ENCODE measurements around the gene LEF1. TPM values are rescaled to one million over a fixed set of nuclear protein-coding genes. Genes with fewer than 3 reads are reported as not detected.

Gene LEF1
- total RNA-seq, 1 donor from 2014 or later: 19.4 TPM

- no peak overlapping the region for H2AFZ ChIP-seq (replicated peaks)
- H3K9me3 ChIP-seq (ENCODE audit: low read depth): no peaks in the 10 kb centered on the region
- TF ChIP-seq CTCF (IDR thresholded peaks at IDR 0.05): no peak
- TF ChIP-seq EZH2phosphoT487 (IDR thresholded peaks at IDR 0.05): no peak
- no peak for TF ChIP-seq EZH2 (IDR thresholded peaks at IDR 0.05)
- Mint-ChIP-seq H3K9me3 (no peaks in the 10 kb centered on the region), H3K36me3 (peaks cover 40% of the 10 kb centered on the region), H3K27ac (no peak overlapping the region), H3K4me1 (peaks cover 11% of the 10 kb centered on the region), H3K4me3 (no peak overlapping the region), H3K27me3 (ENCODE audit: insufficient read depth, low read depth) (no peaks in the 10 kb centered on the region)
- H3K4me2 ChIP-seq: no peak overlapping the region
- no peaks in the 10 kb centered on the region for H3F3A ChIP-seq (ENCODE audit: low read depth)
- no peak overlapping the region for H3K4me3 ChIP-seq
- H3K4me1 ChIP-seq: peaks cover 7% of the 10 kb centered on the region
- no peaks in the 10 kb centered on the region for H3K36me3 ChIP-seq
- no peak overlapping the region for H3K9ac ChIP-seq
- H3K27ac ChIP-seq: no peak overlapping the region
- no peaks in the 10 kb centered on the region for H3K27me3 ChIP-seq
- H4K20me1 ChIP-seq (ENCODE audit: low read depth): no peaks in the 10 kb centered on the region
- no peaks in the 10 kb centered on the region for H3K79me2 ChIP-seq (ENCODE audit: low read depth)
- DNase-seq (ENCODE audit: low spot score): no peak
These were observed 98.0 kb downstream of the LEF1 start for GRCh38 chr4:108070775-108071174.

- H4K20me1 ChIP-seq (ENCODE audit: low read depth): no peaks in the 10 kb centered on the region
- peaks cover 10% of the 10 kb centered on the region for H3K4me1 Mint-ChIP-seq
These were observed 100.3 kb downstream of the LEF1 start for GRCh38 chr4:108068442-108068841.

GRCh38 chr4:108060686-108061321, 107.9 kb downstream of the LEF1 start:
- Histone ChIP-seq H3K4me1 (no peaks in the 10 kb centered on the region), H2AFZ (replicated peaks) (no peak overlapping the region), H3K27me3 (no peaks in the 10 kb centered on the region), H4K20me1 (ENCODE audit: low read depth) (no peaks in the 10 kb centered on the region), H3K4me2 (no peak overlapping the region), H3K4me3 (no peak overlapping the region), H3K36me3 (no peaks in the 10 kb centered on the region), H3K9me3 (ENCODE audit: low read depth) (no peaks in the 10 kb centered on the region), H3K9ac (no peak overlapping the region), H3K79me2 (ENCODE audit: low read depth) (no peaks in the 10 kb centered on the region), H3K27ac (no peak overlapping the region), H3F3A (ENCODE audit: low read depth) (no peaks in the 10 kb centered on the region)
- H3K9me3 Mint-ChIP-seq: no peaks in the 10 kb centered on the region
- H3K27me3 Mint-ChIP-seq (ENCODE audit: insufficient read depth, low read depth): peaks cover 3% of the 10 kb centered on the region
- no peak for TF ChIP-seq CTCF (IDR thresholded peaks at IDR 0.05)
- no peak for TF ChIP-seq EZH2phosphoT487 (IDR thresholded peaks at IDR 0.05)
- no peak for TF ChIP-seq EZH2 (IDR thresholded peaks at IDR 0.05)
- H3K4me1 Mint-ChIP-seq: peaks cover 6% of the 10 kb centered on the region
- H3K27ac Mint-ChIP-seq: no peak overlapping the region
- peaks cover 30% of the 10 kb centered on the region for H3K36me3 Mint-ChIP-seq
- DNase-seq (ENCODE audit: low spot score): no peak
- no peak overlapping the region for H3K4me3 Mint-ChIP-seq

More at GRCh38 chr4:108068442-108068841, 100.3 kb downstream of the LEF1 start:
- Histone ChIP-seq H3K9me3 (ENCODE audit: low read depth) (no peaks in the 10 kb centered on the region), H3K27ac (no peak overlapping the region), H3K4me2 (no peak overlapping the region), H3K79me2 (ENCODE audit: low read depth) (no peaks in the 10 kb centered on the region), H3K9ac (no peak overlapping the region), H3K36me3 (no peaks in the 10 kb centered on the region), H3K4me3 (no peak overlapping the region), H2AFZ (replicated peaks) (no peak overlapping the region), H3F3A (ENCODE audit: low read depth) (no peaks in the 10 kb centered on the region), H3K27me3 (no peaks in the 10 kb centered on the region), H3K4me1 (peaks cover 7% of the 10 kb centered on the region)
- Mint-ChIP-seq H3K36me3 (peaks cover 39% of the 10 kb centered on the region), H3K27me3 (ENCODE audit: insufficient read depth, low read depth) (peaks cover 3% of the 10 kb centered on the region), H3K9me3 (no peaks in the 10 kb centered on the region), H3K4me3 (no peak overlapping the region), H3K27ac (no peak overlapping the region)
- DNase-seq (ENCODE audit: low spot score): no peak
- TF ChIP-seq EZH2 (IDR thresholded peaks at IDR 0.05) (no peak), CTCF (IDR thresholded peaks at IDR 0.05) (no peak), EZH2phosphoT487 (IDR thresholded peaks at IDR 0.05) (no peak)

All from neural progenitor cell (in vitro differentiated cells).